HG03571 (cell line): ENCODE measurements around the gene TMEM45A.
"Not testable (repeated sequence)": the region's sequence is repeated elsewhere in the genome, so short reads cannot be mapped to it uniquely, and the experiment has no call there.

Source experiments
- ATAC-seq: cut with Tn5 transposase; IDR thresholded peaks from one replicate; pipeline ENCODE4 v1.9.1; 2021; ENCODE audit not compliant: unreplicated experiment

The TMEM45A gene

GRCh38 chr3:100531093-100531492, 38.7 kb downstream of the TMEM45A start:
- no peak for ATAC-seq

- no peak for ATAC-seq
Observed at GRCh38 chr3:100532411-100532810, 40.0 kb downstream of the TMEM45A start.

- no peak for ATAC-seq
Observed at GRCh38 chr3:100533176-100533575, 40.8 kb downstream of the TMEM45A start.

- no peak for ATAC-seq
Observed at GRCh38 chr3:100535610-100535943, 43.2 kb downstream of the TMEM45A start.

- no peak for ATAC-seq
Observed at GRCh38 chr3:100536093-100536492, 43.7 kb downstream of the TMEM45A start.

- ATAC-seq = no peak
Observed at GRCh38 chr3:100537646-100538338, 45.4 kb downstream of the TMEM45A start.

- no peak for ATAC-seq
Observed at GRCh38 chr3:100538339-100538706, 45.9 kb downstream of the TMEM45A start.

GRCh38 chr3:100540791-100541334, 48.4 kb downstream of the TMEM45A start:
- ATAC-seq = no peak

- ATAC-seq = not testable (repeated sequence)
Observed at GRCh38 chr3:100541428-100541827, 49.0 kb downstream of the TMEM45A start.

- no peak for ATAC-seq
Observed at GRCh38 chr3:100545371-100545770, 53.0 kb downstream of the TMEM45A start.

GRCh38 chr3:100546020-100546744, 53.8 kb downstream of the TMEM45A start:
- ATAC-seq = no peak

GRCh38 chr3:100548053-100548452, 55.6 kb downstream of the TMEM45A start:
- no peak for ATAC-seq

- ATAC-seq = no peak
Observed at GRCh38 chr3:100553618-100554372, 61.4 kb downstream of the TMEM45A start.

GRCh38 chr3:100554373-100554676, 61.9 kb downstream of the TMEM45A start:
- no peak for ATAC-seq

- no peak for ATAC-seq
Observed at GRCh38 chr3:100556673-100557310, 64.4 kb downstream of the TMEM45A start.

- no peak for ATAC-seq
Observed at GRCh38 chr3:100558233-100558632, 65.8 kb downstream of the TMEM45A start.

- no peak for ATAC-seq
Observed at GRCh38 chr3:100560426-100560825, 68.0 kb downstream of the TMEM45A start.

GRCh38 chr3:100561459-100562158, 69.2 kb downstream of the TMEM45A start:
- no peak for ATAC-seq

- ATAC-seq = no peak
Observed at GRCh38 chr3:100562224-100562857, 69.9 kb downstream of the TMEM45A start.

GRCh38 chr3:100563228-100563627, 70.8 kb downstream of the TMEM45A start:
- ATAC-seq = no peak
